IPS DF 6.9 (cell line): Measurements from ENCODE around the gene MYOCOS.
A peak's percentile ranks its signal among the peaks of the same experiment; 100 is the strongest.

ENCODE experiments used
- DNase-seq: peaks from one replicate; pipeline ENCODE4 v3.0.0-alpha.2; 2013; ENCODE audit warnings: low read depth, low spot score
- H3K27ac ChIP-seq: one replicate; pipeline ENCODE4 v1.5.1; 2013; ENCODE audit warnings: low read length, control low read depth
- H3K27me3 ChIP-seq: 2 replicates; pipeline ENCODE4 v1.6.1; 2013; ENCODE audit warnings: mild to moderate bottlenecking, low read length; ENCODE audit not compliant: control insufficient read depth, insufficient read depth
- H3K36me3 ChIP-seq: 2 replicates; pipeline ENCODE4 v1.6.1; 2013; ENCODE audit warnings: low read length; ENCODE audit not compliant: control insufficient read depth, insufficient read depth
- H3K4me1 ChIP-seq: 2 replicates; pipeline ENCODE4 v1.6.1; 2013; ENCODE audit warnings: low read length; ENCODE audit not compliant: control insufficient read depth, insufficient read depth
- H3K4me3 ChIP-seq: 2 replicates; pipeline ENCODE4 v1.5.1; 2013; ENCODE audit warnings: mild to moderate bottlenecking, low read length
- H3K9me3 ChIP-seq: 2 replicates; pipeline ENCODE4 v1.6.1; 2013; ENCODE audit warnings: low read length, inconsistent platforms; ENCODE audit not compliant: control insufficient read depth, insufficient read depth
- WGBS: extraction: QIAGEN DNeasy Blood & Tissue Kit; methylation state at CpG from one replicate; pipeline ENCODE4 v1.1.7; 2013; ENCODE audit warnings: mixed read lengths, missing lambda C conversion rate; ENCODE audit not compliant: insufficient read length, insufficient coverage; 5-methylcytosine and 5-hydroxymethylcytosine counted together

Gene MYOCOS

GRCh38 chr1:171623651-171624331 is 1.7 kb downstream of the MYOCOS start:
- H3K36me3 ChIP-seq, result no peaks in the 10 kb centered on the region
- WGBS, result no CpG with 5 or more reads among the region's 9 CpGs
- H3K4me1 ChIP-seq, result no peaks in the 10 kb centered on the region
- DNase-seq, result no peak
- H3K4me3 ChIP-seq, result no peak overlapping the region
- H3K9me3 ChIP-seq, result no peaks in the 10 kb centered on the region
- H3K27me3 ChIP-seq, result no peaks in the 10 kb centered on the region
- no peak overlapping the region for H3K27ac ChIP-seq

DNA sequence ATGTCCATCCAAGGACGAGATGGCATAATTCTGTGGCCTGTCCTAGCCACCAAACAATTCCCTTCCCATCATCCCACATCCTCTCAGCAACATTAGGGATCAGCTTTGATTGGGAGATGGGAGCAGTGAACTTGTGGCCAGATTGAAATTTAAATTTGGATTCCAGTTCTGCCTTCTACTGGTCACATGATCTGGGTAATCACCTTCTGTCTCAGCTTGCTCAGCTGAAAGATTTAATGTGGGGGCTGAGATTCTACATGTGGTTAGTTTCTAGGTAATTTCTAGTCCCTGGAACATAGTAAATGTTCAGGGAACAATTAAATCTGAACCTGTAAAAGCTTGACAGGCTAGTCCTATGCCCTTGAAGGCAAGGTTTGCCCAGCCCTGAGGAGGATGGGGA is 3.2 kb downstream of the MYOCOS start:
- no CpG with 5 or more reads among the region's 1 CpG for WGBS

GRCh38 chr1:171627020-171627419 is 5.0 kb downstream of the MYOCOS start:
- Histone ChIP-seq H3K9me3 (no peaks in the 10 kb centered on the region), H3K27me3 (no peaks in the 10 kb centered on the region), H3K36me3 (no peaks in the 10 kb centered on the region), H3K4me1 (no peaks in the 10 kb centered on the region), H3K27ac (no peak overlapping the region), H3K4me3 (no peak overlapping the region)
- DNase-seq, result no peak
- WGBS, result no CpG with 5 or more reads among the region's 5 CpGs

More for the DNA sequence above, 3.2 kb downstream of the MYOCOS start:
- no peak overlapping the region for H3K27ac ChIP-seq
- no peaks in the 10 kb centered on the region for H3K36me3 ChIP-seq
- no peaks in the 10 kb centered on the region for H3K9me3 ChIP-seq
- DNase-seq, result no peak
- no peaks in the 10 kb centered on the region for H3K27me3 ChIP-seq
- H3K4me1 ChIP-seq, result no peaks in the 10 kb centered on the region
- H3K4me3 ChIP-seq, result no peak overlapping the region

GRCh38 chr1:171628225-171628624 is 6.2 kb downstream of the MYOCOS start:
- H3K4me3 ChIP-seq, result no peak overlapping the region
- no peaks in the 10 kb centered on the region for H3K27me3 ChIP-seq
- H3K36me3 ChIP-seq, result no peaks in the 10 kb centered on the region
- no CpG with 5 or more reads among the region's 2 CpGs for WGBS
- no peak overlapping the region for H3K27ac ChIP-seq
- H3K4me1 ChIP-seq, result no peaks in the 10 kb centered on the region
- no peaks in the 10 kb centered on the region for H3K9me3 ChIP-seq
- DNase-seq, result no peak

DNA sequence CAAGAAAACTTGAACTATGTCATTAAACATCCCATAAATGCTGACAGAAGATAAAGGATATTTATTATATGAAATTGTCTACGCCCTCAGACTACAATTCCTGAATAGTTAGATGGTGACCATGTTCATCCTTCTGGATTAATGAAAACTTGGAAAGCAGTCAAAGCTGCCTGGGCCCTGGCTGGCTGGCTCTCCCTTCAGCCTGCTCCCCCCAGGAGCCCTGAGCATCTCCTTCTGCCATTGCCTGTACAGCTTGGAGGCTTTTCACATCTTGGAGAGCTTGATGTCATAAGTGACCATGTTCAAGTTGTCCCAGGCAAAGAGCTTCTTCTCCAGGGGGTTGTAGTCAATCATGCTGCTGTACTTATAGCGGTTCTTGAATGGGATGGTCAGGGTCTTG is 13.6 kb downstream of the MYOCOS start:
- no peak overlapping the region for H3K27ac ChIP-seq
- no CpG with 5 or more reads among the region's 2 CpGs for WGBS
- H3K4me1 ChIP-seq, result no peaks in the 10 kb centered on the region
- no peaks in the 10 kb centered on the region for H3K36me3 ChIP-seq
- no peaks in the 10 kb centered on the region for H3K27me3 ChIP-seq
- no peak overlapping the region for H3K4me3 ChIP-seq
- DNase-seq, result no peak
- H3K9me3 ChIP-seq, result no peaks in the 10 kb centered on the region

DNA sequence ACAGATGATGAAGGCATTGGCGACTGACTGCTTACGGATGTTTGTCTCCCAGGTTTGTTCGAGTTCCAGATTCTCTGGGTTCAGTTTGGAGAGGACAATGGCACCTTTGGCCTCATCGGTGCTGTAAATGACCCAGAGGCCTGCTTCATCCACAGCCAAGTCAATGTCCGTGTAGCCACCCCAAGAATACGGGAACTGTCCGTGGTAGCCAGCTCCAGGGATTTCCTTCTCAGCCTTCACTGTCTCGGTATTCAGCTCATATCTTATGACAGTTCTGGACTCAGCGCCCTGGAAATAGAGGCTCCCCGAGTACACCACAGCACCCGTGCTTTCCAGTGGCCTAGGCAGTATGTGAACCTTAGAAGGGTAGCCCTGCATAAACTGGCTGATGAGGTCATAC is 14.1 kb downstream of the MYOCOS start:
- DNase-seq, result no peak
- no peaks in the 10 kb centered on the region for H3K9me3 ChIP-seq

GRCh38 chr1:171637928-171638576 is 16.0 kb downstream of the MYOCOS start:
- Histone ChIP-seq H3K36me3 (no peaks in the 10 kb centered on the region), H3K9me3 (no peaks in the 10 kb centered on the region), H3K27me3 (no peaks in the 10 kb centered on the region), H3K4me3 (no peak overlapping the region), H3K4me1 (peaks cover 2% of the 10 kb centered on the region), H3K27ac (no peak overlapping the region)
- DNase-seq, result no peak
- no CpG with 5 or more reads among the region's 4 CpGs for WGBS

More for the DNA sequence above, 14.1 kb downstream of the MYOCOS start:
- no peak overlapping the region for H3K4me3 ChIP-seq
- no CpG with 5 or more reads among the region's 11 CpGs for WGBS
- no peak overlapping the region for H3K27ac ChIP-seq
- H3K4me1 ChIP-seq, result no peaks in the 10 kb centered on the region
- H3K27me3 ChIP-seq, result no peaks in the 10 kb centered on the region
- H3K36me3 ChIP-seq, result no peaks in the 10 kb centered on the region

- H3K27me3 ChIP-seq, result no peaks in the 10 kb centered on the region
- no CpG with 5 or more reads among the region's 1 CpG for WGBS
- DNase-seq, result no peak
- H3K36me3 ChIP-seq, result no peaks in the 10 kb centered on the region
- no peak overlapping the region for H3K27ac ChIP-seq
- H3K4me3 ChIP-seq, result no peak overlapping the region
- H3K9me3 ChIP-seq, result no peaks in the 10 kb centered on the region
- H3K4me1 ChIP-seq, result peaks cover 4% of the 10 kb centered on the region
Observed at GRCh38 chr1:171640225-171640624, 18.2 kb downstream of the MYOCOS start.

DNA sequence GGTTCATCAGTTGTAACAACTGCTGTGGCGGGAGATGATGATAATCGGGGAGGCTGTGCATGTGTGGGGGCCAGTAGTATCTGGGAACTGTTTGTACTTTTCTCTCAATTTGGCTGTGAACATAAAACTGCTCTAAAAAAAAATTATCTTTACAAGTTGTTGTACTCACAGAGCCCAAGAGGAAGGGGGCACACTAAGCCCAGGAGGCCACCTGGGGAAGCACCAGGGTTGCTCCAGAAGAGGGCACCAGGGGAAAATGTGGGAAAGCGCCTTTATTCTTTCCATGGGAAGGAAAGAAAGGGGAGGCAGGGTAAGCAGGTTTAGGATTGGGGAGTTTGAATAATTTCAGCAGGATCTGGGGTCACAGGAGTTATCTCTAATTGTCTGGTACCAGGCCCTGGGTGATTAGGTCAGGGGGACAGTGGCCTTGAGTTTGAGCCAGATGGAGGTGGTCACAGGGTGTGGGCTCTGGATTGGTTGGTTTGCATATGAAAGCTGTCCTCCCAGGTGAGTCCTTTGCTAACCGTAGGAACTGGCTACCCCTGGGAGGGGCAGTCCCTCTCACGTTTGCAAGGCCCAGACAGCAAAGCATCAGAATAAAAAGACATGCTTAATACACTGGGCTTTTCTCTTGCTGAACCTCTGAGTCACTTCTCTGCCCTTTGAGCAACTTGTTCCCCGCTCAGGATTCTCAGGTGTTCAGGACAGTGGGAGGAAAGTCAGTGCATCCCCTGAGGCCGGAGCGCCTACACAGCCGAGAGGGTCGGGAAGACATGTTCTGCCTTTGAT is 19.2 kb downstream of the MYOCOS start:
- no peak overlapping the region for H3K4me3 ChIP-seq
- WGBS, result no CpG with 5 or more reads among the region's 10 CpGs
- peaks cover 4% of the 10 kb centered on the region for H3K4me1 ChIP-seq
- peak; percentile 60 for DNase-seq
- no peak overlapping the region for H3K27ac ChIP-seq
- H3K27me3 ChIP-seq, result no peaks in the 10 kb centered on the region
- H3K9me3 ChIP-seq, result no peaks in the 10 kb centered on the region
- H3K36me3 ChIP-seq, result no peaks in the 10 kb centered on the region

DNA sequence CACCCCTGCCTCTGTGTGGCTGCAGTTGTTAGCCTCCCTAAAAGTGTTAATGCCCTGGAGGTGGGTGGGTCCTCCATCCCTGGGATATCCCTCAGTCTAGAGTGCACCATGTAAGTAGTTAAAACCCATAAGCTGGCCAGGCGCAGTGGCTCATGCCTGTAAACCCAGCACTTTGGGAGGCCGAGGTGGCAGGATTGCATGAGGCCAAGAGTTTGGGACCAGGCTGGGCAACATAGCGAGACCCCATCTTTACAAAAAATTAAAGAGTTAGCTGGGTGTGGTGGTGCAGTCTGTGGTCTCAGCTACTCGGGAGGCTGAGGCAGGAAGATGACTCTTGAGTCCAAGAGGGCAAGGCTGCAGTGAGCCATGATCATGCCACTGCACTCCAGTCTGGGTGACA is 20.2 kb downstream of the MYOCOS start:
- Histone ChIP-seq H3K4me3 (no peak overlapping the region), H3K27ac (no peak overlapping the region), H3K9me3 (no peaks in the 10 kb centered on the region), H3K36me3 (no peaks in the 10 kb centered on the region), H3K27me3 (no peaks in the 10 kb centered on the region), H3K4me1 (peaks cover 4% of the 10 kb centered on the region)
- DNase-seq, result no peak
- WGBS, result no CpG with 5 or more reads among the region's 4 CpGs
